Cerebellar nuclear complex (tissue), 1 donor: Measurements from ENCODE around the gene ZC3HAV1.
"Not testable (repeated sequence)": the region's sequence is repeated elsewhere in the genome, so short reads cannot be mapped to it uniquely, and the experiment has no call there.

Experiments
- DNase-seq, 2 experiments: peaks; one replicate each; lab custom pipeline; 2025; lab: John Stamatoyannopoulos, UW

The ZC3HAV1 gene

DNA sequence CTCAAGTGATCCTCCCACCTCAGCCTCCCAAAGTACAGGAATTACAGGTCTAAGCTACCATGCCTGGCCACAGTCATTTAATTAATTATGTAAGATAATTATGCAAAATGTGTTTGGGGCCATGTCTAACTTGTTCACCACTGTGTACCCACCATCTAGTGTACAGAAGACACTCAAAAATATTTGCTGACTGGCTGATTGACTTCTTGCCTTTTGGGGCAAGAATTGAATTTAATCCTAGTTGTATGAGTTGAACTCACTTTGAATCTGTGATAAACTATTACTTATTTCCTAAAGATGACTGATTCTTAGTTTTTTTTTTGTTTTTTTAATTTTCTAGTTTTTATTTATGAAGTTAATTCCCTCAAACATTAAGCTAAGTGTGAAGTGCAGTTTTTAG, 57.9 kb downstream of the ZC3HAV1 start:
- no peak for DNase-seq

DNA sequence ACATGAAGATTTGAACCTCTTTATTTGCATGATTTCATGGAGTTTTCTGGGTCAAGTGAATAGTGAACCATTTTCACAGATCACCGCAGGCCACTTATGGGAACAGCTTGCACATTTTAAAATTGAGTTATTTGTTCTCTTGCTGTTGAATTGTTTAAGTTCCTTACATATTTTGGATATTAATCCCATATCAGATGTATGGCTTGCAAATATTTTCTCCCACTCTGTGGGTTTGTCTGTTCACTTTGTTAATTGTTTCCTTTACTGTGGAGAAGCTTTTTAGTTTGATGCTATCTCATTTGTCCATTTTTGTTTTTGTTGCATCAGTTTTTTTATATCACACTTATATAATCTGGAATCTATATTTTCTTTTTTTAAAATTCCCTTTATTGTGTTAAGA, 59.6 kb downstream of the ZC3HAV1 start:
- no peak for DNase-seq

DNA sequence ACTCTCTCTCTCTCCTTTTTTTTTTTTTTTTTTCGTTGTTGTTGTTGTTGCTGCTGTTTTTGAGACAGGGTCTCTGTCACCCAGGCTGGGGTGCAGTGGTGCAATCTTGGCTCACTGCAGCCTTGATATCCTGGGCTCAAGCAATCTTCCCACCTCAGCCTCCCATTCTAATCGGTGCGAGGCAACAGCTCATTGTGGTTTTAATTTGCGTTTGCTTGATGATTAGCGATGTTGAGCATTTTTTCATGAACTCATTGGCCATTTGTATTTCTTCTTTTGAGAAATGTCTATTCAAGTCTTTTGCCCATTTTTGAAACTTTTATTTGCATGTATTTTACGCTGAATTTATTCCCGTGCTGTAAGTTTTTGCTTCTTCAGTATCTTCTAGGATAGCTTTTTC, 60.4 kb downstream of the ZC3HAV1 start:
- no peak for DNase-seq

DNA sequence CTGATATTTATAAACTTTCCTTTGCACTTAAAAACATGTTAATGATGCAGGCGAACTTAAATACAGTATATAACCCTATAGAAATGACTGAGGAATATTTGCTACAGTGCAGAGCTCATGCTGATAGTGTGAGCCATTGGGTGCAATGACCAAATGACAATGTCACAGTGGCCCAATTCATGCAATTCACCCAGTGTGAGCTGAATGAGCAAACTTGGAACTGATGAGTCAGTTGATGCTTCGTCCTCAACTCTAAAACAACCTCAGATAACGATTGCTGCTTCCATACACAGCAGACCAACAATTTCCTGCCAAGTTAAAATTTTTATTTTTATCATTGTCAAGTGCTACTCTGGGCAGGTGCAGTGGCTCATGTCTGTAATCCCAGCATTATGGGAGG, 61.5 kb downstream of the ZC3HAV1 start:
- DNase-seq, result no peak

DNA sequence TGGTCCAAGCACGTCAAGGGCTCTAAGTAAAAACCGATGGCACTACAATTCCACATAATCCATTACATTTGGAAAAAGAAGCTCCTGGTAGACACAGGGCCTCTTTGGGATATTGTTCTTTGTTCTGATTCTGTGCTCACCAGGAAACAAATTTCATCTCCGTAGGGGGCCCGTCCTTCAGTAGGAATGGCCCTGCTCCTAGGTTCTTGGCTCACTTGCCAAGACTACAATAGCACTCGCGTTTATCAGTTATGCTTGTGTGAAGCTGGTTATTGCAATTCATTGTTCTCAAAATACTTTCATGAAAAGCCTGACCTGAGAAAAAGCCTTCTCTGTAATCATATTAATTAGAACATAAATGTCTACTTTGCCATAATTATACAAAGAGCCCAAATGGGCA, 63.4 kb downstream of the ZC3HAV1 start:
- no peak for DNase-seq

DNA sequence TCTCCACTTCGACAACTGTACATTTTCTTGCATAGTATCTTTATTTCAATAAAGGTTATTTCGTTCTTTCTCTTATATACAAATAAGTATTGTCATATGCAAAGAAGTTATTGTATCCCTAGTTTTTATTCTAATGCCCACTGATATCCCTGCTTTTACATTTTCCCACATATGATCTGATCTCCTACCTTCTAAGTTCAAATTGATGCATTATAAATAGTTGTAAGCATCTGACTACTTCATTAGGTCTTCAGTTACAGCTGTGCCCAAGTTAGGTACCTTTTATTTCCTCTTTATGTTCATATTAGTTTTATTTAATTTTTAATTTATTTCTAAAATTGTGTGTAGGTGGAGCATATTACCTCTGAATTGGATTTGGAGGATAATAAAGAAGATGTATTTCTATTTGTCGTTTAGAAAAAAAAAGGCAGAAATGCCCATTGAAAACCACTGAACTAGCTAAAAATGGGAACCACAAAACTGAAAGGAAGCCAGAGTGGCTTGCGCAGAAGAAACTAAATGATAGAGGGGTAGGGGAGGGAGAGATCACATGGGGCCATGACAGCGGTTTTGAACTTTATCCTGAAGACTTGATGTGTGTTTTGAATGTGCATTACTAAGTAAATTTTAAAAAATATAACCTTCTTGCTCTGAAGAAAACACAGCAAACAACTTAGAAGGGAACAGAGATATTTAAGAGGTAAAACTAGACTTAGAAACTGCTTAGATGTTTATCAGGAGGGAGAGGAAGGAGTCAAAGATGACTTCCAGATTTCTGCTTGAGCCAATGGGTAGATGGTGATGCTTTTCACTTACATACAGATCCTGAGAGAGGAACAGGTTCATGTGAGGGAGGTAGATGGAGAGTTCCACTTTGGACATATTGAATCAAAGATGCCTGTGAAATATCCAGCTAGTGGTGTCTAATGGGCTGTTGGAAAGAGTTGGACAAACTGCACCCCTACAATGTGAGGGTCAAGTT, 64.4 kb downstream of the ZC3HAV1 start:
- DNase-seq, result no peak

DNA sequence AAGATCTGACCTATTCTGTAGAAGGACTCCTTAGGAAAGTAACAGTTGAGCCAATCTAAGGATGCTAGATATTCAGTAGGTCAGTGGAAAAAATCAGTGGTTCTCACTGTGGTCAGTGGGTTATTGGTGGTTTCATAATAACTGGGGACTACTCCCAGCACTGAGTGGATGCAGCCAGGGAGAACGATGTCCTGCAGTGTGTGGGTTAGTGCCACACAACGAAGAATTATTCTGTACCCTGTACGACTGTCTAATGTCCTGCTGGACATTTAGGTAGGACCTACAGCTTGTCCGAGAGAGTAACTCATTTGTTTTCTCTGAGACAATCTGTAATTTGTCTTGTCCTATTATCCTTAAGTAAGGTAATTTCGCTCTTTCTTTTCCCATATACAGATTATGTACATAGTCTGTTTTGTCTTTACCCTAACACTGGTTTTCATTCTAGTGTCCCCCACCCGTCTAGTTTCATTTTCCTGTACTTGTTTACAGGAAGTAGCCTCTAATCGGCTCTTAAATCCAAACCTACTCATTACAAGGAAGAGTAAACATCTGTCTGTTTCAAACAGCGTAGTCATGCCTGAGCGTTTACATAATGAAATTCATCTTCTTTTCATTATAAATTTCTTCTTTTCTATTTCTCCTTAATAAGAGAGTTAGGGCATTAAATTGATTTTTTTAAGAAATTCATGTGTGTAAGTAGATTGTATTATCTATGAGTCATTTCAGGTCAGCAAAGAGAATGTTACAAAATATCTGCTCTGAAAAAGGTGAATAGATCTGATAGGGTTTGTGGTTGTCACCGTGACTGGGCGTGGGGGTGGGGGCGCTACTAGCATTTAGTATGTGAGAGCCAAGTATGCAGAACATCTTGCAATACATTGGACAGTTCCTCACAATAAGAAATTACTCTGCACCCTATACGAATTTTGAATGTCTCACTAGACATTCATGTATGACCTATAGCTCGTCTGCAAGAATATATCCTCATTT, 65.4 kb downstream of the ZC3HAV1 start:
- no peak for DNase-seq

DNA sequence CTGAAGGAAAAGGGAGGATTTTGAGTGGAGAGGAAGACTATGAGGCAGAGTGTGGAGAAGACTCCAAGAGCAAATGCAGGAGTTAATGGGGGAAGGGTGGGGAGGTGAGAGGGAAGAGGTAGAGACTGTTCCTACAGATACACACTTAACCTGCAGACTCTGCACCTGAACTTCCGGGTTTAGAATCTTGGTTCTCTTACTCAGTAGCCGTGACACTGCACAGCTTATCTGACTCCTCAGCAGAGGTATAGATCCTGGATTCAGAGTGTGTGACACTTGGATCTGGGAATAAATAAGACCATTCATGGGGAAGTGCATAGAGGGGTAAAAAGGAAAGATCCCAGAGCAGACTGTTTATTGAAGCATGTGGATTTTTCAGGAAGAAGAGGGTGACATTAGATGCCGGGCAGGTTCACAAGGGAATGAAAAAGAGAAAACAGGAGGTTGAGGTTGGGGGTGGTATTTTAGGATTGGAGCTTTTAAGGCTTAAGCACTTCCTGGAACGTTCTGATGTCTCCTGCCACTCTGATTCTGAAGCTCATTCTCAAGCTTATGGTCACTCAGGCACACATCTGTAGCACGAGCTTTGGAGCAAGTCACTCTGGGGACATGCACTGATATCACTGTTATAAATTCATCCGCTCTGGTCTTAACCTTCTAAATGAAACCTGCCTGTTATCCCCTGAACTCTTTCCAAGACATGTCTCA, 68.0 kb downstream of the ZC3HAV1 start:
- DNase-seq, result no peak

DNA sequence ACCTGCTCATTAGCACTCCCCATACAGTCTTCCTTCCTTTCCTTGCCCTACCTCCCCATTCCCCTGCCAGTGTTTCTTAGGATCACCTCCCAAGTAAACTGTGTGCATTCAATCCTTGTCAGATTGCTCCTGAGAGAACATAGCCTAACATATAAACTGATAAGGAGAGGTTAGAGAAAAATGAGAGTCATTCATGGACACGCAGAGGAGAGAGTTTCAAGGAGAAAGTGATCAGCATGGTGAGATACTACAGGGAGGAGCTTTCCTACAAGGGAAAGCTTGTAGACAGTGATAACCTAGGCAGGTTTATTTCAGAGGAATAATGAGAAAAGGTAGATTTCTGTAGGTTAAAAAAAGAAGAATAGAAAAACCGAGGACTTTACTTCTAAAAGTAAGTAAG, 70.8 kb downstream of the ZC3HAV1 start:
- DNase-seq, result no peak

DNA sequence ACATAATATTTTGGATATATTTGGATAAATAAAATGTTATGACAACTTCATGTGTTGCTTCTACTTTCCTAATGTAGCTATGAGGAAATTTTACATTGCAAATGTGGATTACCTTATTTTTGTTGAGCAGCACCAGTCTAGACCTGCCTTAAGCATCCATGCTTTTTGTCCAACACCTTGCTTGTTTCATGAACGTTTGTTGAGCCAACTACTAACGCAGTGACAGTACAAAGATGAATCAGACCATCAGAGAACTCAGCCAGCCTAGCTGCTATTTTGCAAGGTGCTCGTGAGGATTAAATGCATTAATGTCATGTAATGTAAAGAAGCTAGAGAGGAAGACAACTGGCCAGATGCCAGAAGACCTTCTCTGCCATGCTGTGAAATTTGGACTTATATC, 72.6 kb downstream of the ZC3HAV1 start:
- DNase-seq, result no peak

DNA sequence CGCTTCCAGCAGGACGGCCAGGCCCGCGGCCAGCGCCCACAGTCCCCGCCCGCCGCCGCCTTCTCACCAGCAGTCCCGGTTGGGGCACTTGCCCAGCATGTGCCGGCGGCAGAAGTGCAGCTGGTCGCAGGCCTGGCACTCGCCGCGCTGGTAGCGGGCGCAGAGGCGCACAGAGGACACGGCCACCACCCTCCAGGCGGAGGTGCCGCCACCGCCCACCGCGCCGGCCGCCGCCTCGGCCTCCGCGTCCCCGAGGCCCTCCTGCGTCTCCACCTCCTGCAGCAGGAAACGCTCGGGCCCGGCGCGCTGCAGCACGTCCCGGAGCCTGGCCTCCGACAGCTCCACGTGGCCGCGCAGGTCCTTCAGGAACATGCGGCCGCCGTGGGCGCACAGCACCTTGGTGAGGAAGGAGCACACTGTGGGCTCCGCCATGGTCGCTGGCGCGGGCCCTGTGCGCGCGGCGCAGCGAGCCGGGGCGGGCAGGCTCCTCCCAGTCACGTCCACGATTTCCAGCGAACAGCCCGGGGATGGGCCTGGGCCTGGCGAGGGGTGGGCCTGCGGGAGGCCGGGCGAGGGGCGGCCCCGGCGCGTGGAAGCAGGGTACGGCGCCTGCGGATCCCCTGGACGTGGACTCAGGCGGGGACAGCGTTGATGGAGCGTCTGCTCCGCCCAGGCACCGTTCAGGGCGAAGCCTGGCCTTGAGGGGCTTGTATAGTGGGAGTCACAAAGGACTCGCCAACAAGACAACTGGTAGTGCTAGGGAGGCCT, 73.8 kb downstream of the ZC3HAV1 start, which contains the start of gene ZC3HAV1L:
Gene ZC3HAV1L (minus strand): TSS at position 457 of the 768 bp plus-strand sequence. CDS start 25 bp downstream, at position 432.
- no peak for DNase-seq

DNA sequence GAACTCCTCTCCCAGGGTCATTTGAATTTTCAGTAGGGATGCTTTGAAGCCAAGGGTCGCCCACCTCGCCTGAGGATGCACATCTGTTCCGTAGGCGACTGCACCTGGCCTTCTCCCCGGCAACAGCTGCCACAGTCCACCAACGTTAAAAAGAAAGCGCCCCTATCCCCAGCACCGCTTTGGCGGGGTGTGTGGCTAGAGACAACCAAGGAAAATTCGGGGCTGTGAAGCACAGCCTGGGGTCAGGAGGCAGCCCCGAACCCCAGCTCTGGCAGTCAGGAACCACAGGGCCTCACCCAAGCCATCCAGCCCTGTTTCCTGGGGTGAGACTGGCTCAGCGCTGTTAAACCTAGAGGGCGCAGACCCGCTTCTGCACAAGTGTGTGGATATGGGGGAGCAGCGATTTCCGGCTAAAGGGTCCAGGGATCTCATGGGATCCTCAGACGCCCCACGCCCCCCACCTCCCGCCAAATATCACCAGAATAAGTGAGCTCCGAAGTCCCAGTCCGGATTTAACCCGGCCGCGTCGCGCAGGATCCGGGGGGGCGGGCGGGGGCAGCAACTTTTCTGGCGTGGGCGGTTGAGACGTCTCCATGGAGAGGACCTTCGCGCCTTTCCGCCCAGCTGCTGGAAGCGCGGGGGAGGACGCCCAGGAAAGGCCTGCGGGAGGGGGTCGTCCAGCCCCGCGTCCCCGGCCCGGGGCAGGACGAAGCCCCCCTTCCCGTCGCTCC, 74.5 kb downstream of the ZC3HAV1 start:
- no peak for DNase-seq

DNA sequence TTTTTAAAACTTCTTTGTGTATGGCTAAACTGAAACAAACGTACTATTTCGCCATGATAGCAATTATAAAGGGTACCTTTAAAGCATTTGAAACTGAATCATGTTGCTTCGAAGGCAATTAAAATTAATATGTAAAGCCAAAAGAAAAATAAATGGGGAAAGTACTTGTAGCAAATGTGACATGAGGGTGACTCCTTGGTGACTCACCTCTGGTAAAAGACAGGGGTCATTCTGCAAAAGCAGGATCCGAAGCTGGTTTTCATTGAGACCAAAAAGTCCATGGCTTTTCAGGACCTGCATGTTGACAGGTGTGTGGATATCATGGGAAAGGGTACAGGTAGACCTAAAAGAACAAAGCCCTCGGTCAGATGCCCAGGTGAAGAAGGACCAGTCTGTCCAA, 75.2 kb downstream of the ZC3HAV1 start:
- no peak for DNase-seq

DNA sequence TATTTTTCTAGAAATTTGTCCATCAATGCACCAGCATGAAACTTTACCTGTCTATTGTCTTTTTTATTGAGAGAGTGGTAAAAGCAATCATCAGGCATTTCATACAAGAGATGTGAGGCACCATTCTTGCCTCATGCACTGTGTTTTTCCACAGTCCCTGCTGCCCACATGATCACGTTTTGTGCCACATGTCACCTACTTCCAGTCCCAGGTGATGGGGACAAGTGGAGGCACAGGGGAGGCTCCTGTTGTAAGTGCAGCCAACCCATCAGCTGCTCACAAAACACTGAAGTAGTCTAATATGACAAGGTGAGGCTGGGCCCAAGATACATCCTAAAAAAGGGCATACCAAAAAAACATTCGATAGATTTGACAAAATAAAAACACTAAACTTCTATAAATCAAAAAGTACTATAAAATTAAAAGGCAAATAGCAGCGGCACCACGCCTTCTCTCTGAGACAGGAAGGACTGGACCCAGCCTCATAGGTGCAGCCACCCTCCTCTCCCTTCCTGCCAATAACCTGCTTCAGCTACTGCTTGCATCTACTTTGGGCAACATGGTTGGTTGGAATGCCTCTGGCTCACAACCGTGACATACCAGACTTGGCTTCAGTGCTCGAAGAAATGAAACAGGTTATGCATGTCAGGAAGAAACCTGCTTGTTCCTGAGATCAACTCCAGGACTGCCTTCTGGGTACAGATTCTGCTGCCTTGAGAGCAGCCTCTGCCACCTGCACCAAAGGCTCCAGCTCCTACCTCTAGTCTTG, 76.0 kb downstream of the ZC3HAV1 start:
- no peak for DNase-seq

DNA sequence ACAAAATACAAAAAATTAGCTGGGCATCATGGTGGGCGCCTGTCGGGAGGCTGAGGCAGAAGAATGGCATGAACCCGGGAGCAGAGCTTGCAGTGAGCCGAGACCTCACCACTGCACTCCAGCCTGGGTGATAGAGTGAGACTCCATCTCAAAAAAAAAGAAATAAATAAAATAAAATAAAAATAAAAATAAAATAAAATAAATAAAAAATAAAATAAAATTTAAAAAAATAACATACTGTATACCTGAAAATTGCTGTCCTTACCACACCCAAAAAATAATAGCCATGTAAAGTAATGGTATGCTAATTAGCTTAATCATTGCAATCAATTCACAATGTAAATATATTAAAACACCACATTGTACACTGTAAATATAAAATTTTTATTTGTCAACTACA, 77.0 kb downstream of the ZC3HAV1 start:
- DNase-seq, result no peak

DNA sequence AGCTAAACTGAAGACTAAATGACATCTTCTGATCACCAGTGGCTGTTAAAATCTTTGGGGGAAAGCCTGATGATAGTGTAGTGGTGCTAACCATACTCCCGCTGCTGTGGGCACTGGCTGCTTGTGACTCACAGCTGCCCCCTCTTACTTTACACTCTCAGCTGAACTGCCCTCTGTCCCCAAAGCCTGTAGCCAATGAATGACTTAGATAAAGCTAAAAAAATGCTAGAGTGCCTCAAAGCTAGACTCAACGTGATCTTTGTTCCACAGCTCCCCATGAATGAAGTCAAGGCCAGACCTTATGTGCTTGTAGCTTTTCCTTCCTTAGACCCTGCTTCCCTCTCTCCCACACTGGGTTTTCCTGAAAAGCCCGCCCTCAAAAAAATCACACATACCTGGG, 80.2 kb downstream of the ZC3HAV1 start:
- no peak for DNase-seq

DNA sequence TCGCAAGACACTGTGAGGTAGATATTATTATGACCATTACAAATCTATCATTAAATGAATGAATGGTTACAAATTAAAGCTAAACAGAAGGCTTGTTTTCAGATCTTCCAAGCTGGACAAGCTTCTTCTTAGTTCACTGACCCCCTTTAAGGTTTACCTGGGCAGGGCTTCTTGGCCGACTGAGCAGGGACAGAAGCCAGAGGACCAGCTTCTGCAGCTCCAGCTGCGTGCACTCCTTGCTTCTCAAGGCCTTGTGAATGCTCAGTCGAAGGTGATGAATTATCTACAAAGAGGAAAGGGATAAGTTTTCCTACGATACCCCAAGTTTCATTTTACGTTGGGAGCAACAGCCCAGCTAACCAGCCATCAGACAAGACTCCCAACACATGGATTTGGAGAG, 83.0 kb downstream of the ZC3HAV1 start:
- no peak for DNase-seq

DNA sequence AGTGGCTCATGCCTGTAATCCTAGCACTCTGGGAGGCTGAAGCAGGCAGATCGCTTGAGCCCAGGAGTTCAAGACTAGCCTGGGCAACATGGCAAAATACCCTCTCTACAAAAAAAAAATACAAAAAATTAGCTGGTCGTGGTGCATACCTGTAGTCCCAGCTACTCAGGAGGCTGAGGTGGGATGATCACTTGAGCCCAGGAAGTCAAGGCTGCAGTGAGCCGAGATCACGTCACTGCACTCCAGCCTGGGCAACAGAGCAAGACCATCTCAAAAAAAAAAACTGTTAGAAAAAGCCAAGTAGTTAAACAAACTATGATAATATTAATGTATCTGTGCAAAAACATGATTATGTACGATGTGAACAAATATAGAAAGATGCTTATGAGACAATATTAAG, 83.7 kb downstream of the ZC3HAV1 start:
- not testable (repeated sequence) for DNase-seq

DNA sequence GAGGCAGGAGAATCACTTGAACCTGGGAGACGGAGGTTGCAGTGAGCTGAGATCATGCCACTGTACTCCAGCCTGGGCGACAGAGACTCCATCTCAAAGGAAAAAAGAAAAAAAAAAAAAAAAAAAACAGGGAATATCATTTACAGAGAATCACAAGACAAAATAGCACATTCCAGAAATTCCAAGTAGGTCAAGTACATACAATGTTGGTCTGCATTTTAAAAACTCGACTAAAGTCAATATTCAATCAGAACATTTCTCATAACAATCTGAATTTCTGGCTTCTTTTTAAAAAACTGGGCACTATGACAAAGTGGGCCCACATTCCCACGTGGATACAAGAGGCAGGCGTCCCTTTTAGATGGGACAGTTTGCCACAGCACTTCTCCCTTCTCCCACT, 86.4 kb downstream of the ZC3HAV1 start:
- no peak for DNase-seq

DNA sequence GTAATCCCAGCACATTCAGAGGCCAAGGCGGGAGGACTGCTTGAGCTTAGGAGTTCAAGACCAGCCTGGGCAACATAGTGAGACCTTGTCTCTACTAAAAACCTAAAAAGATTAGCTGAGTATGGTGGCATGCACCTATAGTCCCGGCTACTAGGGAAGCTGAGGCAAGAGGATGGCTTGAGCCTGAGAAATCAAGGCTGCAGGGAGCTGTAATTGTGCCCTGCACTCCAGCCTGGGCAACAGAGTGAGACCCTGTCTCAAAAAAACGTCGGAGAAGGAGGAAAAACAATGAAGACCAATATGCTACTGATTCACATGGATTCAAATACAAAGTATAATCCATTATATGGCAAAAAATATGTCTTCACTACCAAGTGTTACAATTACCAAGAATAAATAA, 87.2 kb downstream of the ZC3HAV1 start:
- DNase-seq, result no peak
